ENCODE measurements around the gene MYOCD. TPM values are rescaled to one million over a fixed set of nuclear protein-coding genes. Genes with fewer than 3 reads are reported as not detected.

Gene MYOCD
- total and polyA plus RNA-seq, 2 of the 13 experiments (the other 11 are each of a cell fraction or from before 2014, with no cell fraction given), result not detected

GRCh38 chr17:12734926-12735325, 69.2 kb downstream of the MYOCD start:
- no peak overlapping the region for H3K9ac ChIP-seq (ENCODE audit: insufficient read depth, low read depth, low read length)
- no peaks in the 10 kb centered on the region for H4K20me1 ChIP-seq (ENCODE audit: insufficient read depth, low read length)
- TF ChIP-seq ZNF652 (CRISPR knock-in tag; IDR thresholded peaks at IDR 0.05; ENCODE audit: borderline replicate concordance, low read depth) (no peak), DNMT3B (CRISPR knock-in tag; conservative IDR thresholded peaks at IDR 0.05) (no peak), KDM6A (CRISPR knock-in tag; IDR thresholded peaks at IDR 0.05; ENCODE audit: low read depth) (no peak), ZFP37 (CRISPR knock-in tag; IDR thresholded peaks at IDR 0.05; ENCODE audit: borderline replicate concordance) (no peak), ZNF597 (CRISPR knock-in tag; IDR thresholded peaks at IDR 0.05) (no peak), ZNF839 (CRISPR knock-in tag; IDR thresholded peaks at IDR 0.05; ENCODE audit: borderline replicate concordance) (no peak), THAP11 (CRISPR knock-in tag; IDR thresholded peaks at IDR 0.05) (no peak), KMT2B (CRISPR knock-in tag; IDR thresholded peaks at IDR 0.05) (no peak), SIX1 (CRISPR knock-in tag; IDR thresholded peaks at IDR 0.05; ENCODE audit: borderline replicate concordance) (no peak), GZF1 (CRISPR knock-in tag; IDR thresholded peaks at IDR 0.05) (no peak)
- no peak overlapping the region for H2AFZ ChIP-seq (ENCODE audit: low read length)
- in situ Hi-C loops (cut with HindIII; ENCODE audit: extremely low pct_ligation_motif_present, low pct_unique_long_range_greater_than_20kb) (no loop called here), intact Hi-C loops (cut with micrococcal nuclease; ENCODE audit: unreplicated experiment) (no loop called here)
- no peaks in the 10 kb centered on the region for H3K79me2 ChIP-seq (ENCODE audit: insufficient read depth, low read length)
- no peak overlapping the region for H3K27ac ChIP-seq (ENCODE audit: extremely low read length, insufficient read depth, low read length)
- peaks cover 2 to 3% of the 10 kb centered on the region in 2 experiments; a peak in 1 of 5 replicates for H3K27me3 ChIP-seq (ENCODE audit: control insufficient read depth in 1 of 2, insufficient read depth in 2 of 2, low read length in 2 of 2)
- BruUV-seq (replicated peaks), result no TSS peak
- 48% methylated on average over 7 of the region's 7 CpGs for WGBS (ENCODE audit: low lambda C conversion rate)
- H3K4me1 ChIP-seq (ENCODE audit: insufficient read depth, low read length), result no peaks in the 10 kb centered on the region
- no peak overlapping the region for H3K4me3 ChIP-seq (replicated peaks in 1 of 3; ENCODE audit: insufficient read depth in 1 of 3, low read depth in 2 of 3, low read length in 3 of 3)
- no peak for ATAC-seq
- no peaks in the 10 kb centered on the region for H3K36me3 ChIP-seq (replicated peaks in 1 of 2; ENCODE audit: control insufficient read depth in 1 of 2, insufficient read depth in 2 of 2, low read length in 2 of 2)
- CTCF ChIA-PET (ENCODE audit: low intra/inter-chr PET ratio, low total read pairs), result no interaction called here
- POLR2A ChIA-PET, result no interaction called here
- H3K4me2 ChIP-seq (ENCODE audit: low read depth, low read length), result no peak overlapping the region
- no peak for DNase-seq (ENCODE audit: low spot score)
- no peaks in the 10 kb centered on the region for H3K9me3 ChIP-seq (ENCODE audit: low read length)
- FAIRE-seq, result no peak

GRCh38 chr17:12735517-12735916, 69.8 kb downstream of the MYOCD start:
- CTCF ChIA-PET (ENCODE audit: low intra/inter-chr PET ratio, low total read pairs), result no interaction called here
- Histone ChIP-seq H3K4me1 (ENCODE audit: insufficient read depth, low read length) (no peaks in the 10 kb centered on the region), H3K79me2 (ENCODE audit: insufficient read depth, low read length) (no peaks in the 10 kb centered on the region), H3K36me3 (replicated peaks in 1 of 2; ENCODE audit: control insufficient read depth in 1 of 2, insufficient read depth in 2 of 2, low read length in 2 of 2) (no peaks in the 10 kb centered on the region), H3K9ac (ENCODE audit: insufficient read depth, low read depth, low read length) (no peak overlapping the region), H3K9me3 (ENCODE audit: low read length) (no peaks in the 10 kb centered on the region), H3K4me2 (ENCODE audit: low read depth, low read length) (no peak overlapping the region), H4K20me1 (ENCODE audit: insufficient read depth, low read length) (no peaks in the 10 kb centered on the region), H2AFZ (ENCODE audit: low read length) (no peak overlapping the region), H3K4me3 (replicated peaks in 1 of 3; ENCODE audit: insufficient read depth in 1 of 3, low read depth in 2 of 3, low read length in 3 of 3) (no peak overlapping the region), H3K27ac (ENCODE audit: extremely low read length, insufficient read depth, low read length) (no peak overlapping the region), H3K27me3 (ENCODE audit: control insufficient read depth in 1 of 2, insufficient read depth in 2 of 2, low read length in 2 of 2) (peaks cover 2 to 3% of the 10 kb centered on the region in 2 experiments; a peak in 1 of 5 replicates)
- no TSS peak for BruUV-seq (replicated peaks)
- ATAC-seq, result no peak
- in situ Hi-C loops (cut with HindIII; ENCODE audit: extremely low pct_ligation_motif_present, low pct_unique_long_range_greater_than_20kb), result no loop called here
- FAIRE-seq, result no peak
- WGBS (ENCODE audit: low lambda C conversion rate), result 50% methylated on average over 8 of the region's 8 CpGs
- no peak for DNase-seq (ENCODE audit: low spot score)
- POLR2A ChIA-PET, result no interaction called here
- intact Hi-C loops (cut with micrococcal nuclease; ENCODE audit: unreplicated experiment), result no loop called here
- no peak for TF ChIP-seq RFXANK (CRISPR knock-in tag; IDR thresholded peaks at IDR 0.05)
- no peak for TF ChIP-seq ZNF546 (CRISPR knock-in tag; conservative IDR thresholded peaks at IDR 0.05)
- TF ChIP-seq ETV6 (CRISPR knock-in tag; conservative IDR thresholded peaks at IDR 0.05), result no peak
- TF ChIP-seq FOXJ3 (CRISPR knock-in tag; IDR thresholded peaks at IDR 0.05; ENCODE audit: borderline replicate concordance), result no peak
- TF ChIP-seq ZKSCAN5 (CRISPR knock-in tag; IDR thresholded peaks at IDR 0.05), result no peak
- no peak for TF ChIP-seq MLX (CRISPR knock-in tag; IDR thresholded peaks at IDR 0.05)
- TF ChIP-seq ZNF773 (CRISPR knock-in tag; IDR thresholded peaks at IDR 0.05; ENCODE audit: borderline replicate concordance), result no peak
- TF ChIP-seq ZSCAN5A (CRISPR knock-in tag; IDR thresholded peaks at IDR 0.05; ENCODE audit: borderline replicate concordance), result no peak
- TF ChIP-seq ETV5 (CRISPR knock-in tag; IDR thresholded peaks at IDR 0.05; ENCODE audit: borderline replicate concordance), result no peak
- TF ChIP-seq FLYWCH1 (CRISPR knock-in tag; IDR thresholded peaks at IDR 0.05), result no peak

Data from HepG2 (cell line).